PFSK-1 (cell line): ENCODE results near the gene ABLIM2.

Experiments
- FOXP2 ChIP-seq: optimal IDR thresholded peaks from 2 replicates; pipeline ENCODE3; 2011; ENCODE audit warnings: borderline replicate concordance, control low read depth, inconsistent platforms; ENCODE audit not compliant: insufficient read depth; ENCODE audit errors: extremely low read length, extremely low read depth
- POLR2AphosphoS5 ChIP-seq: IDR thresholded peaks from 2 replicates; pipeline ENCODE4 v1.6.1; 2012; ENCODE audit warnings: low read depth, mild to moderate bottlenecking, control low read depth, low read length, moderate library complexity
- SIN3A ChIP-seq: IDR thresholded peaks from 2 replicates; pipeline ENCODE4 v1.6.1; 2012; ENCODE audit warnings: mild to moderate bottlenecking, low read length, moderate library complexity, borderline replicate concordance; ENCODE audit not compliant: insufficient read depth
- TAF1 ChIP-seq: IDR thresholded peaks from 2 replicates; pipeline ENCODE4 v1.6.1; 2012; ENCODE audit warnings: low read length, control low read depth, borderline replicate concordance; ENCODE audit not compliant: insufficient read depth
- TF ChIP-seq, protein P1 (sequence below), 2 experiments: IDR thresholded peaks; 2 replicates each; pipeline versions ENCODE4 v1.6.1 to v1.8.0; 2011 to 2012; ENCODE audit warnings: low read depth in 2 of 2, low read length in 2 of 2, control low read depth in 1 of 2, inconsistent platforms in 1 of 2, mild to moderate bottlenecking in 1 of 2, moderate library complexity in 1 of 2; ENCODE audit not compliant: insufficient read depth in 1 of 2

Gene ABLIM2

DNA sequence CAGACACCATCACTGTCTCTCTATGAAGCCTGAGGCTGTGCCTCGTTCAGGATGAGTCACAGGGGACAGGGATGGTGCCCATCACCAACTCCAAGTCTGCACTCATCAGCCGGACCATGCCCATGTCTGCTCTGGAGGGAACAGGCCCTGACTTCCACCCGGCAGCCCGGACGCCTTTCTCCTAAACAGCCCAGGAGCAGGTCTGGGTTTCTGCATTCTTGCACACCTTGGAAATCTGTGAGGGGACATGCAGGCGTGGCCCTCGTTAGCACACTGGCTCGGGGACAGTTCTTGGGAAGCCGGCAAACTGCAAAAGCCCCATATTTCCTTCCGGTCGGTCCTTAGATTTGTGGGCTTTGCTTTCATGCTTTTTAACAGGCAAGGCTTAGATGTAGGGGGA lies 151.0 kb downstream of the ABLIM2 start:
- no peak for TF ChIP-seq TAF1
- no peak for TF ChIP-seq FOXP2
- TF ChIP-seq, protein P1, sequence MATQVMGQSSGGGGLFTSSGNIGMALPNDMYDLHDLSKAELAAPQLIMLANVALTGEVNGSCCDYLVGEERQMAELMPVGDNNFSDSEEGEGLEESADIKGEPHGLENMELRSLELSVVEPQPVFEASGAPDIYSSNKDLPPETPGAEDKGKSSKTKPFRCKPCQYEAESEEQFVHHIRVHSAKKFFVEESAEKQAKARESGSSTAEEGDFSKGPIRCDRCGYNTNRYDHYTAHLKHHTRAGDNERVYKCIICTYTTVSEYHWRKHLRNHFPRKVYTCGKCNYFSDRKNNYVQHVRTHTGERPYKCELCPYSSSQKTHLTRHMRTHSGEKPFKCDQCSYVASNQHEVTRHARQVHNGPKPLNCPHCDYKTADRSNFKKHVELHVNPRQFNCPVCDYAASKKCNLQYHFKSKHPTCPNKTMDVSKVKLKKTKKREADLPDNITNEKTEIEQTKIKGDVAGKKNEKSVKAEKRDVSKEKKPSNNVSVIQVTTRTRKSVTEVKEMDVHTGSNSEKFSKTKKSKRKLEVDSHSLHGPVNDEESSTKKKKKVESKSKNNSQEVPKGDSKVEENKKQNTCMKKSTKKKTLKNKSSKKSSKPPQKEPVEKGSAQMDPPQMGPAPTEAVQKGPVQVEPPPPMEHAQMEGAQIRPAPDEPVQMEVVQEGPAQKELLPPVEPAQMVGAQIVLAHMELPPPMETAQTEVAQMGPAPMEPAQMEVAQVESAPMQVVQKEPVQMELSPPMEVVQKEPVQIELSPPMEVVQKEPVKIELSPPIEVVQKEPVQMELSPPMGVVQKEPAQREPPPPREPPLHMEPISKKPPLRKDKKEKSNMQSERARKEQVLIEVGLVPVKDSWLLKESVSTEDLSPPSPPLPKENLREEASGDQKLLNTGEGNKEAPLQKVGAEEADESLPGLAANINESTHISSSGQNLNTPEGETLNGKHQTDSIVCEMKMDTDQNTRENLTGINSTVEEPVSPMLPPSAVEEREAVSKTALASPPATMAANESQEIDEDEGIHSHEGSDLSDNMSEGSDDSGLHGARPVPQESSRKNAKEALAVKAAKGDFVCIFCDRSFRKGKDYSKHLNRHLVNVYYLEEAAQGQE (IDR thresholded peaks at IDR 0.05; ENCODE audit: insufficient read depth in 1 of 2, low read depth in 2 of 2, low read length in 2 of 2) = no peak
- TF ChIP-seq SIN3A = no peak
- TF ChIP-seq POLR2AphosphoS5 = no peak

DNA sequence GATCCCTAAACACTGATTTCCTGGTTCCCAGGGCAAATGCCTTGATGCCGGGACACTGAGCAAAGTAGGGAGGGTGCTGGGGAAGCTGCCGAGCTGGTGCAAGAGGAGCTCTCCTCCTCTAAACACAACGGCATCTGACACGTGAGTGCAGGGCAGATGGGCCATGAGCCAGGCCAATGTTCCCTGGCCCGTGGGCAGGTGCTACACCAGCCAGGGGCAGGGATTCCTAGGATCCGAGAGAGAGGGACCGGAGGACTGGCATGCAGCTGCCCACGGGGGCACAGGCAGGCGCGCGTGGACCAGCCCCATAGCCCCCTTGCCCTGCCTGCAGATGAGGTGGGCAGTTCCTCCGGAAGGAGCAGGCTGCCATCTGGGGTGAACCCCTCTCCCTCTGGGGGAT lies 152.1 kb downstream of the ABLIM2 start:
- TF ChIP-seq SIN3A (no peak), FOXP2 (no peak), TAF1 (no peak), POLR2AphosphoS5 (no peak)
- TF ChIP-seq, protein P1 (IDR thresholded peaks at IDR 0.05; ENCODE audit: insufficient read depth in 1 of 2, low read depth in 2 of 2, low read length in 2 of 2) = no peak

DNA sequence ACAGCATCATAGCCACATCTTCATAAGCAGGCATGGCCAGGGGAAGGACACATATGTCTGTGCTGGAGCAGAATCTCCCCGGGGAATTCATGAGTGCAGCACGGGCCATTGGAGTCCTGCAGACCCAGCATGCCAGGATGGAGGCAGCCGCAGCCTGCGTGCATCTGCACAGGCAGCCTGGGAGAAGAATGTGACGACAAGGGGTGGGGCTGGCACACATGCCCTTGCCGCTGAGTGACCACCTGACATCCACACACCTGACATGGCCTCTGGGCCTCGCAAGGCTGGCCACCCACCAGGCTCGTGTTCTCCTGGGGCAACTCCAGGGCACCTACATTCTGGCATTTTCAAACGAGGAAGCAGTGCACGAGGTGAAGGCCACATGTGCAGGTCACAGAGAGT lies 152.8 kb downstream of the ABLIM2 start:
- TF ChIP-seq SIN3A = no peak
- TF ChIP-seq, protein P1 (IDR thresholded peaks at IDR 0.05; ENCODE audit: insufficient read depth in 1 of 2, low read depth in 2 of 2, low read length in 2 of 2) = no peak
- TF ChIP-seq FOXP2 = no peak
- TF ChIP-seq TAF1 = no peak
- TF ChIP-seq POLR2AphosphoS5 = no peak

DNA sequence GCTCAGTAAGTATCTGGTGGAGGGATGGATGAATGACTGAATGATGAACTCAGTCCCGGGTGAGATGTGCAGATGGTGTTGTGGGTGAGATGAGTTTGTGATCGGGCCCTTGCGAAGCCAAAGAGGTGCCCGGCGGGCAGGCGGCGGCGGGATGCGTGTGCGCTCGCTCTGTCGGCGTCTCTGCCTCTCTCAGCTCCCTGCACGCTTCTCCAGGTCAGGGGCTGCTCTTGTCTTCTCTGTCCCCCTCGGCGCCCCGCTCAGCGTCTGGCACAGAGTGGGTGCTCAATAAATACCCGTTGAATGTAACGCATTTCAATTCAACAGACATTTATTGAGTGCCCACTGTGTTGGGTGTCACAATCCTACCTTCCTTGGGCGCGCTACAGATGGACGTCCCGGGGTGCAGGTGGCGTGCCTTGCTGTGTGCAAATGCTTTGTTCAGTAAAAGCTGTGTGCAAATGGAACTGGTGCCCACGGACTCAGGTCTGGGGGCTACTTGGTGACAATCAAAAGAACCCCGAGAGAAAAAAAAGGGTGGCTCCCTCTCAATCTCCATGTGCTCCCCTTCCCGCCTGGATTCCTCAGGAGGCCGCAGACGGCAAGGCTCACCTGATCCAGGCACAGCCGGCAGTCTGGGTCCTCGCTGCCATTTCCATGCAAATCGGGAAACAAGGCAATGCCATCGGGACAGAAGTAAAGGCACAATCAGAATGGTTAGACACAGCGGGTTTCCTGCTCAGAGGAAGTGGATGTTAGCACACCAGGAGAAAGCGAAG lies 153.4 kb downstream of the ABLIM2 start:
- TF ChIP-seq TAF1 (no peak), SIN3A (no peak), POLR2AphosphoS5 (no peak), FOXP2 (no peak)
- TF ChIP-seq, protein P1 (IDR thresholded peaks at IDR 0.05; ENCODE audit: insufficient read depth in 1 of 2, low read depth in 2 of 2, low read length in 2 of 2) = no peak

DNA sequence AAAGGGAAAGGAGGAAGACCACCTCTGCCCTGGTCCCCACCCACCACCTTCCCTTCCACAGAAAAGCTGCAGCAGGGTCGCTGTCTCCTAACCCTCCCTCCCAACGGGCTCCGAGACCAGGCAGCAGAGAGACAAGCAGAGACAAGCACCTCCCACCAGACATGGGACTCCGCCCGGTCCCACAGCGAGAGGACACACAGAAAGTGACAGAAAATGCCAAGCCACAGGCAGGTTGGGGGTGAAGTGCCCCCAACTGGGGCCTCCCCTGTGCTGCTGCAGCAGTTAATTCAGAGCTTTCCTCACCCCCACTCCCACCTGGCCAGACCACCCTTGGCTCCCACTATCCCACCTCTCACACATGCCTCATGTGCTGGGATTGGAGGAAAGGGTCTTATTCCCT lies 154.5 kb downstream of the ABLIM2 start:
- TF ChIP-seq, protein P1 (IDR thresholded peaks at IDR 0.05; ENCODE audit: insufficient read depth in 1 of 2, low read depth in 2 of 2, low read length in 2 of 2) = no peak
- TF ChIP-seq SIN3A (no peak), POLR2AphosphoS5 (no peak), TAF1 (no peak), FOXP2 (no peak)
